Stimulated activated CD8-positive, alpha-beta memory T cell treated with anti-CD3 and anti-CD28 coated beads, Interleukin-4, amount 100 ng/mL, for 24 hours (primary cell): Measurements from ENCODE around the gene WTAP.
"Not testable (repeated sequence)": the region's sequence is repeated elsewhere in the genome, so short reads cannot be mapped to it uniquely, and the experiment has no call there.

Source experiments
- DNase-seq: peaks from one replicate; pipeline ENCODE4 v3.0.0-alpha.2; 2020; ENCODE audit warnings: low read depth

WTAP gene

GRCh38 chr6:159726918-159727716 is at the start of gene WTAP:
WTAP (plus strand) TSS chr6:159727506; CDS start chr6:159736266, 8,760 bp downstream.
- DNase-seq: peak; percentile 95

GRCh38 chr6:159677506-159678165 is 49.7 kb upstream of the WTAP start:
- DNase-seq: no peak

- no peak for DNase-seq
Observed at GRCh38 chr6:159678574-159678973, 48.7 kb upstream of the WTAP start.

GRCh38 chr6:159679091-159680077 is 47.9 kb upstream of the WTAP start:
- DNase-seq: no peak

GRCh38 chr6:159680104-159680503 is 47.2 kb upstream of the WTAP start:
- DNase-seq: no peak

- no peak for DNase-seq
Observed at GRCh38 chr6:159681191-159681880, 46.0 kb upstream of the WTAP start.

- DNase-seq: no peak
Observed at GRCh38 chr6:159682295-159682694, 45.0 kb upstream of the WTAP start.

GRCh38 chr6:159682810-159683209 is 44.5 kb upstream of the WTAP start:
- DNase-seq: no peak

- DNase-seq: no peak
Observed at GRCh38 chr6:159684013-159684304, 43.3 kb upstream of the WTAP start.

- DNase-seq: no peak
Observed at GRCh38 chr6:159686040-159686439, 41.3 kb upstream of the WTAP start.

- DNase-seq: no peak
Observed at GRCh38 chr6:159686703-159687102, 40.6 kb upstream of the WTAP start.

GRCh38 chr6:159687341-159687740 is 40.0 kb upstream of the WTAP start:
- DNase-seq: no peak

GRCh38 chr6:159688266-159688905 is 38.9 kb upstream of the WTAP start:
- no peak for DNase-seq

- no peak for DNase-seq
Observed at GRCh38 chr6:159689001-159689400, 38.3 kb upstream of the WTAP start.

GRCh38 chr6:159690135-159690534 is 37.2 kb upstream of the WTAP start:
- not testable (repeated sequence) for DNase-seq

- no peak for DNase-seq
Observed at GRCh38 chr6:159691133-159691962, 36.0 kb upstream of the WTAP start.

- no peak for DNase-seq
Observed at GRCh38 chr6:159691963-159692287, 35.4 kb upstream of the WTAP start.

GRCh38 chr6:159692303-159693127 is 34.8 kb upstream of the WTAP start:
- peak; percentile 31 for DNase-seq

- DNase-seq: peak; percentile 72
Observed at GRCh38 chr6:159693128-159693893, 34.0 kb upstream of the WTAP start, which contains the start of gene SOD2. SOD2 (minus strand) TSS chr6:159693241; CDS start chr6:159693167, 74 bp downstream.
